ENCODE measurements around the gene CYB5R3. TPM values are rescaled to one million over a fixed set of nuclear protein-coding genes. Genes with fewer than 3 reads are reported as not detected.

CYB5R3 gene
- total RNA-seq, 1 experiment from 2014 or later, result 106 TPM

DNA sequence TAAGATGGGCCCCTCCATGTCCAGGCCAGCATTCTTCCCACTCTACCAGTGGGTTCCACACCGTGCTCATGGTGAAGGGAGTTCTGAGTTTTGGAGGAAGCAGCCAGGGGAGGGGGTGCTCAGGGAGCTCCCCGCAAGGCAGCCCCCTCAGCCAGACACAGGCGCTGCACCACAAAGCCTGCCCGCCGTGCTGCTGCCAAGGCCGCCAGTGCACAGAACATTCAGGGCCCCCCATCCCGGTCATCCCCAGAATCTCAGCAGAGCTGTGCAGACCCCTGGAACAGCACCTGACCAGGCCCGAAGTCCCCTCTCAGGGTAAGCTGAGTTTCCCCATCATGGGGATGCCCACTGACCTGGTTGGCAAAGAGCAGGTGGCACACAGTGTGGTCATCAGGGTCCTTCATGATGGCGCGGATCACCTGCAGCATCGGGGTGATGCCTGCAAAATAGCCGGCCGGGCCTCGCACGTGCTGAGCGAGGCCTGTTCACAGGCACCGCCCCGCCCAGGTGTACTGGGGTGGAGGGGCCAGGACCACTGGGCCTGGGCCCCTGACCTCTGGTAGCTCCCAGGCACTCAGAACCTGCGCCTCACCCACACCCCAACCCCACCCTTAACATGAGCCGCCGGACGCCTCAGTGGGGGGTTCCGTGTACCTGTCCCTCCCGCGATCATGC is 22.1 kb downstream of the CYB5R3 start:
- no peak overlapping the region for H3K4me2 ChIP-seq
- H3K27ac ChIP-seq, result no peak overlapping the region
- ChIA-PET CTCF (no interaction called here), POLR2A (ENCODE audit: unreplicated experiment) (no interaction called here)
- H2AFZ ChIP-seq, result no peak overlapping the region
- no peaks in the 10 kb centered on the region for H3F3A ChIP-seq (ENCODE audit: insufficient read depth, low read depth)
- no peaks in the 10 kb centered on the region for H3K9me2 ChIP-seq (ENCODE audit: insufficient read depth)
- intact Hi-C loops (cut with micrococcal nuclease; ENCODE audit: unreplicated experiment), result no loop called here
- H3K27me3 ChIP-seq (ENCODE audit: insufficient read depth, low read depth), result no peaks in the 10 kb centered on the region
- H3K9me3 ChIP-seq (ENCODE audit: insufficient read depth, low read depth), result no peaks in the 10 kb centered on the region
- DNase-seq, result no peak
- no peaks in the 10 kb centered on the region for H3K4me1 ChIP-seq (replicated peaks; ENCODE audit: insufficient read depth)
- H3K36me3 ChIP-seq (ENCODE audit: low read depth), result 0 out of 2 replicates have a peak, but pooled peaks cover 10% of the 10 kb centered on the region
- peaks cover 7% of the 10 kb centered on the region; the same call in 1 of the 2 replicates for H4K20me1 ChIP-seq (ENCODE audit: insufficient read depth)
- H3K79me2 ChIP-seq (ENCODE audit: low read depth), result no peaks in the 10 kb centered on the region
- no peak overlapping the region for H3K4me3 ChIP-seq
- no TSS peak for BruUV-seq (replicated peaks)
- TF ChIP-seq, protein P1, sequence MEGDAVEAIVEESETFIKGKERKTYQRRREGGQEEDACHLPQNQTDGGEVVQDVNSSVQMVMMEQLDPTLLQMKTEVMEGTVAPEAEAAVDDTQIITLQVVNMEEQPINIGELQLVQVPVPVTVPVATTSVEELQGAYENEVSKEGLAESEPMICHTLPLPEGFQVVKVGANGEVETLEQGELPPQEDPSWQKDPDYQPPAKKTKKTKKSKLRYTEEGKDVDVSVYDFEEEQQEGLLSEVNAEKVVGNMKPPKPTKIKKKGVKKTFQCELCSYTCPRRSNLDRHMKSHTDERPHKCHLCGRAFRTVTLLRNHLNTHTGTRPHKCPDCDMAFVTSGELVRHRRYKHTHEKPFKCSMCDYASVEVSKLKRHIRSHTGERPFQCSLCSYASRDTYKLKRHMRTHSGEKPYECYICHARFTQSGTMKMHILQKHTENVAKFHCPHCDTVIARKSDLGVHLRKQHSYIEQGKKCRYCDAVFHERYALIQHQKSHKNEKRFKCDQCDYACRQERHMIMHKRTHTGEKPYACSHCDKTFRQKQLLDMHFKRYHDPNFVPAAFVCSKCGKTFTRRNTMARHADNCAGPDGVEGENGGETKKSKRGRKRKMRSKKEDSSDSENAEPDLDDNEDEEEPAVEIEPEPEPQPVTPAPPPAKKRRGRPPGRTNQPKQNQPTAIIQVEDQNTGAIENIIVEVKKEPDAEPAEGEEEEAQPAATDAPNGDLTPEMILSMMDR (conservative IDR thresholded peaks at IDR 0.05), result no peak
- TF ChIP-seq EZH2 (IDR thresholded peaks at IDR 0.05; ENCODE audit: low read depth), result no peak

DNA sequence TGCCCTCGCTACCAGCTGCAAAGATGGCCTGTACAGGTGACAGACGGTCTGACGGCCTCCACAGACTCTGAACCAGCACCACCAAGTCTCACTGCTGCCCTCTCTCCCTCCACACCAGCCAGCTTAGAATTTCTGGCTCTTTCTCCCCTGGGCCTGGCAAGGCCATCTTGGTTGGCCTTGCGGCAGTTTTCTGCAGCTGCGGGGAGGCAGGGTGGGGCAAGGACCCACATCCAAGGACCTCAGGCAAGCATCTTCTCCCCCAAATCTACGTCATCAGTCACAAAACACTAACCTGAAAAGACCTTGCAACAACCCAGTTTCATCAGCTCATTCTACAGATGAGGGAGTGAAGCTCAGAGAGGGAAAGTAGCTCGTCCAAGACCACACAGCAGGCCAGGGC is 22.8 kb downstream of the CYB5R3 start:
- BruUV-seq (replicated peaks), result no TSS peak
- H3K27me3 ChIP-seq (ENCODE audit: insufficient read depth, low read depth), result no peaks in the 10 kb centered on the region
- TF ChIP-seq, protein P1 (conservative IDR thresholded peaks at IDR 0.05), result no peak
- TF ChIP-seq EZH2 (IDR thresholded peaks at IDR 0.05; ENCODE audit: low read depth), result no peak
- H3K4me2 ChIP-seq, result no peak overlapping the region
- H2AFZ ChIP-seq, result no peak overlapping the region
- H3K79me2 ChIP-seq (ENCODE audit: low read depth), result no peaks in the 10 kb centered on the region
- H3K36me3 ChIP-seq (ENCODE audit: low read depth), result 0 out of 2 replicates have a peak, but pooled peaks cover 10% of the 10 kb centered on the region
- H3K4me1 ChIP-seq (replicated peaks; ENCODE audit: insufficient read depth), result no peaks in the 10 kb centered on the region
- peaks cover under 1% of the 10 kb centered on the region for H3F3A ChIP-seq (ENCODE audit: insufficient read depth, low read depth)
- POLR2A ChIA-PET (ENCODE audit: unreplicated experiment), result interaction anchor here (0.5 to 0.6 kb wide), 2 partner anchors 321 to 538 kb away, joined by 4 to 17 read pairs; no protein-coding TSS in a partner anchor
- intact Hi-C loops (cut with micrococcal nuclease; ENCODE audit: unreplicated experiment), result no loop called here
- no peaks in the 10 kb centered on the region for H3K9me2 ChIP-seq (ENCODE audit: insufficient read depth)
- no peaks in the 10 kb centered on the region for H3K9me3 ChIP-seq (ENCODE audit: insufficient read depth, low read depth)
- CTCF ChIA-PET, result no interaction called here
- H4K20me1 ChIP-seq (ENCODE audit: insufficient read depth), result peaks cover 4% of the 10 kb centered on the region; the same call in 1 of the 2 replicates
- no peak overlapping the region for H3K27ac ChIP-seq
- H3K4me3 ChIP-seq, result no peak overlapping the region
- no peak for DNase-seq

DNA sequence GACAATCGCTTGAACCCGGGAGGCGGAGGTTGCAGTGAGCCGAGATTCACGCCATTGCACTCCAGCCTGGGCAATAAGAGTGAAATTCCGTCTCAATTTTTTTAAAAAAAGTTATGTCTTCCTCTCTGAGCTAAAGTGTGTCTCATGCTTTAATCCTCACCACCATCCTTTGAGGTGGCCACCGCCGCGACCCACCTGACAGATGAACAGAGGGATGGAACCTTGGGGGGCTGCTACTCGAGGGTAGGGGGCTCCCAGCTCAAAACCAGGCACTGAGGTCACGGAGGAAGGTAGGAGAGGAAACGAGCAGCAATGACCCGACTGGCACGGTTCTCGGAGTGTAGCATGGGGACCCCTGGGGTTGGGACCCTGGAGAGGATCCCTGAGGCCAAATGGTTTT is 23.8 kb downstream of the CYB5R3 start:
- Histone ChIP-seq H3K79me2 (ENCODE audit: low read depth) (no peaks in the 10 kb centered on the region), H3F3A (ENCODE audit: insufficient read depth, low read depth) (peaks cover 7% of the 10 kb centered on the region), H3K4me2 (no peak overlapping the region), H3K27me3 (ENCODE audit: insufficient read depth, low read depth) (no peaks in the 10 kb centered on the region), H3K27ac (no peak overlapping the region), H3K4me3 (no peak overlapping the region), H3K9me3 (ENCODE audit: insufficient read depth, low read depth) (no peaks in the 10 kb centered on the region), H2AFZ (no peak overlapping the region), H4K20me1 (ENCODE audit: insufficient read depth) (no peaks in the 10 kb centered on the region), H3K4me1 (replicated peaks; ENCODE audit: insufficient read depth) (no peaks in the 10 kb centered on the region), H3K9me2 (ENCODE audit: insufficient read depth) (no peaks in the 10 kb centered on the region), H3K36me3 (ENCODE audit: low read depth) (0 out of 2 replicates have a peak, but pooled peaks cover 10% of the 10 kb centered on the region)
- BruUV-seq (replicated peaks), result no TSS peak
- POLR2A ChIA-PET (ENCODE audit: unreplicated experiment), result interaction anchor here (0.6 kb wide), 1 partner anchor 309 kb away, joined by 5 read pairs; no protein-coding TSS in a partner anchor
- CTCF ChIA-PET, result interaction anchor here (0.6 kb wide), 1 partner anchor 27 kb away, joined by 3 read pairs; no protein-coding TSS in a partner anchor
- DNase-seq, result no peak
- TF ChIP-seq, protein P1 (conservative IDR thresholded peaks at IDR 0.05), result no peak
- TF ChIP-seq EZH2 (IDR thresholded peaks at IDR 0.05; ENCODE audit: low read depth), result no peak
- intact Hi-C loops (cut with micrococcal nuclease; ENCODE audit: unreplicated experiment), result no loop called here

Data from PC-9 (cell line).